GM19035 (cell line): ENCODE results near the gene LCNL1.

ENCODE experiments used
- ATAC-seq: cut with Tn5 transposase; IDR thresholded peaks from one replicate; pipeline ENCODE4 v1.9.1; 2021; ENCODE audit not compliant: unreplicated experiment

Gene LCNL1

DNA sequence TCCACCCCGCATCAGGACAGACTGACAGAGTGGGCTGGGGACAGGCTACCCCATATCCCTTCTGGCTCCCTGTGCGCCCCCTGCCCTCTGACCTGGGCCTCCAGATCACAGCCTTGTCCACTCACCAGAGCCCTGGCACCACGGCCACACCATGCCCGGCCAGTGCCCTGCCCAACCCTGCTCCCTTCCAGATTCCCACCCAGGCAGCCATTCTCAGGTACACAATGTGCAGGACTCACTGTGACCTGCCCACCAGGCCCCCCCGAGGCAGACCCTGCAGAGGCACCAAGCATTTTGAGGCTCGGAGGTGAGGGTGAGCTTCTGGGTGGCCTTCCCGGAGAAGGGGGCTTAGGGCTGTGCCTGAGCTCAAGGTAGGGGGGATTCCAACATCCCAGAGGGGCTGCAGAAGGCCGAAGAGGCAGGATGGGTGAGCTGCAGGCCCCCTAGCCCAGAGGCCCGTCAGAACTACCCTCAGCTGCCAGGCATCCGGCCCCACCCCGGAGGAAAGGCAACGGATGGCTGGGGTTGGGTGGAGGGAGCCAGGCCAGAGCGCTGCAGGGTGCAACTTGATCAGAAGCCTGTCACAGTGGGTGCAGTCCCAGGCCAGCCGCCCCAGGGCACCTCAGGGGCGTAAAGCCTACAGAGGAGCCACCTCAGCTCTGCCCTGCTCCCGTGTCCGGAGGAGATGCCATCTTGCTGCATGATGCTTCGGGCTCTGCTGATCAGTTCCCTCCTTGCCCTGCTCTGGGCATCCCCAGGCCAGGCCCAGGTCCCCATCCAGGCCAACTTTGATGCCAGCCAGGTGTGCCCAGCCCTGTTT is at the start of gene LCNL1:
TSS of gene LCNL1 (plus strand) at position 762 of the 820 bp plus-strand sequence. CDS start 594 bp downstream, outside the sequence.
- ATAC-seq = no peak

DNA sequence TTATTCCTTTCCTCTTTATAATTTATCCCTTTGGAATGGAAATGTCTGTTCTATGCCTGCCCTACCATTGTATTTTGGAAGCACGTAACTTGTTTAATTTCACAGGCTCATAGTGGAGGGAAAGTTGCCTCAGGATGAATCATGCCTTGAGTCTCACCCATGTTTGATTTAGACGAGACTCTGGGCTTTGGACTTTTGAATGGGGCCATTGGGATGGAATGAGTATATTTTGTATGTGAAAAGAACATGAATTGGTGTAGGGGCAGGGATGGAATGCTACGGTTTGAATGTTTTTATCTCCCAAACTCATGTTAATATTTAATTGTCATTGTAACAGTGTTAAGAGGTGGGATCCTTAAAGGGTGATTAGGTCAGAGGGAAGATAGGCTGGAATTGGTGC is 48.5 kb upstream of the LCNL1 start:
- no peak for ATAC-seq

DNA sequence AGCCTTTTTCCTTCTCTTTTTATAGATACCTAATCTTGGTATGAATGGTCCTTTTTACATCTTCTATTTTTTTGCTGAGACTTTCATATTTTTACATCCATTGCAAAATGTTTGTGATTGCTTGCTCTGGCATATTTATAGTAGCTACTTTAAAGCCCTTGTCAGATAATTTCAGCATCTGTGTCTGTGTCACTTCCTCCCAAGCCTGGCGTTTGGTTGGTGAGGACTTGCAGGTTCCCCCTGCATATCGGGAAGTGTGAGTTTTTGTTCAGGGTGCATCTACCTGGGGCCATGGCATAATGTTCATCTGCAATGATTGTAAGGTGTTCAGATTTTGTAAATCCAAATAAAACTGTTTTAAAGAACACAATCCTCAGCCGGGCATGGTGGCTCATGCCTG is 47.1 kb upstream of the LCNL1 start:
- no peak for ATAC-seq

DNA sequence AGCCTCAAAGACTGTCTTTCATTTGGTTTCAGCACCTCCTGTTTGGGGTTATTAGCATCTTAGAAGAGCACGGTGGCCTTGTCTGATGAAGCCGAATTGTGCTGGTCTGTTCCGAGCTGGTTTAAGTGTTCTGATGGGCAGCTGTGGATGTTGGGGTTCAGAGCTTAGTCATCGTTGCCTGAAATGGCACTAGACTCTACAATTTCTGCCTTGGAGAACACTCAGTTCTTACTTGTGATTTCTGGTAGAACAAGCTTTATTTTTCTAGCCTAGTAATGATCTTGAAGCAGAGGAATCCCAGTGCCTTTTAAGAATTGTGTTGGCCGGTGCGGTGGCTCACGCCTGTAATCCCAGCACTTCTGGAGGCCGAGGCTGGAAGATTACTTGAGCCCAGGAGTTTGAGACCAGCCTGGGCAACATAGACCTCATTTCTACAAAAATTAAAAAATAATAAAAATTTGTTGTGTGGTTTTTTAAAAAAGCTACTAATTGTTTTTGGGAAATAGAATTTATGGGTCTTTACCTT is 46.1 kb upstream of the LCNL1 start:
- ATAC-seq = no peak

DNA sequence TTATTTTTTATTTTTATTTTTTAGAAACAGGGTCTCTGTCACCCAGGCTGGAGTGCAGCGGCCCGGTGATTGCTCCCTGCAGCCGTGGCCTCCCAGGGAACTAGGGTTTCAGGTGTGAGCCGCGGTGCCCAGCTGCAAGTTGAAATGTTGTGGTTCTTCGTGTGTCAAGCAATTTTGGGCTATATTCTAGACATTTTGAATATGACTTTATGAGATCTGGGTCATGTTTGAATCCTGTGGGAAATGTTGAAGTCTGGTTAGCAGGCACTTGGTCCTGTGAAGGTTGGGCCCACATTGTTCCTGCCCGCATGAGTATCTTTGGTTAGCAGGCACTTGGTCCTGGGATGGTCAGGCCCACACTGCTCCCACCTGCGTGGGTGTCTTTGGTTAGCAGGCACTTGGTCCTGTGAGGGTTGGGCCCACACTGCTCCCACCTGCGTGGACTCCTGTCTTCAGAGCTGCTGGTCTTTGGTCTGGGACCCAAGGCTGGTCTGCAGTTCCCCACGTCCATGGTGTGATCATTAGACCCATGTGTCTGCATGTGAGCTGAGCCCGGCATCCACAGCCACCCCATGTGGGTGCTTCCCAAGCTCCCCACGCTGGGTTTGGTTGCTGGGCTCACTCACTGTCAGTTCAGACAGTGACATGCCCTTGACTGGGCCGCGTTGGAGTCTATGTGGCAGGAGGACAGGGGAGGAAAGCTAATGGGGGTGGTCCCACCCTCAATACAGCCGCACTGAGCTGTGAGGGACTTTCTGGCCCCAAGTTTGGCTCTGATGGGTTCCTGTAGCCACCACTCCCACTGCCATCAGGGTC is 45.4 kb upstream of the LCNL1 start:
- ATAC-seq = no peak

DNA sequence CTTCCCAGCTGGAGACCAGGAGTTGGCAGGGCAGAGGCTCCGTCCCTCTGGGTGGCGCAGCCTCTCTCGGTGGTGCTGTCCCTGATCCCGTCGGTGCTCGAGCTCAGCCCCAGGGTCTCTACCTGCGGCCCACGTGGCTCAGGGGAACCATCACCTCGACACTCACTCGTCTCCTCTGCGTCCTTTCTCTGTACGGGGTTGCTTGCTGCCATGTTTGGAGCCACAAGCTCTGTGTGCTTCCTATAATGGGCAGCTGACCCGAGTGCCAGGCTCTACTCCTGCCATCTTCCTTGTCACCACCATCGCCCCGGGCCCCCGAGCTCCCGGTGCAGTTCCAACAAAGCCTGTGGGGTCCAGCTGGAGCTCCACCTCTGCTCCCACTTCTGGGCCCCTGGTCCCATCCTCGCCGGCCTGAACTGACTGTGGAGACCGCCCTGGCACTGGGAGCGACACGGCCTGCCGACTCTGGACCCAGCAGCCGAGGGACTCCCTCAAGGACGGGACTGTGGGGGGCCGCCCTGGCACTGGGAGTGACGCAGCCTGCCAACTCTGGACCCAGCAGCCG is 43.3 kb upstream of the LCNL1 start:
- ATAC-seq = no peak

DNA sequence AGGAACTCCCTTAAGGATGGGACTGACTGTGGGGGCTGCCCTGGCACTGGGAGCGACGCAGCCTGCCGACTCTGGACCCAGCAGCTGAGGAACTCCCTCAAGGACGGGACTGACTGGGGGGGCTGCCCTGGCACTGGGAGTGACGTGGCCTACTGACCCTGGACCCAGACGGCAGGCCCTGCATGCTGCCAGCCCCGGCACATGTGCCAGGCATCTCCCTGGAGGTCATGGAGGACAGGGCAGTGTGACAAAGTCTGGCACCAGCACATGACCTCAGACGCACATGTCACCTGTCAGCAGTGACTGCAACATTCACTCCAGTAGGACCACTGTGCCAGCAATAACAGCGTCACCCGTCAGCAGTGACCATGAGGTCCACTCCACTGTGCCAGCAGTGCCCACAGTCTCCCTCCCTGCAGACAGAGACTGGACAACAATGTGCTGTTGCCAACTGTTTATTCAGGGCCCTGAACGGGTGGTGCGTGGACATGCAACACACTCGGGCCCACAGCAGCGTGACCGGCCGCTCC is 42.7 kb upstream of the LCNL1 start:
- no peak for ATAC-seq

DNA sequence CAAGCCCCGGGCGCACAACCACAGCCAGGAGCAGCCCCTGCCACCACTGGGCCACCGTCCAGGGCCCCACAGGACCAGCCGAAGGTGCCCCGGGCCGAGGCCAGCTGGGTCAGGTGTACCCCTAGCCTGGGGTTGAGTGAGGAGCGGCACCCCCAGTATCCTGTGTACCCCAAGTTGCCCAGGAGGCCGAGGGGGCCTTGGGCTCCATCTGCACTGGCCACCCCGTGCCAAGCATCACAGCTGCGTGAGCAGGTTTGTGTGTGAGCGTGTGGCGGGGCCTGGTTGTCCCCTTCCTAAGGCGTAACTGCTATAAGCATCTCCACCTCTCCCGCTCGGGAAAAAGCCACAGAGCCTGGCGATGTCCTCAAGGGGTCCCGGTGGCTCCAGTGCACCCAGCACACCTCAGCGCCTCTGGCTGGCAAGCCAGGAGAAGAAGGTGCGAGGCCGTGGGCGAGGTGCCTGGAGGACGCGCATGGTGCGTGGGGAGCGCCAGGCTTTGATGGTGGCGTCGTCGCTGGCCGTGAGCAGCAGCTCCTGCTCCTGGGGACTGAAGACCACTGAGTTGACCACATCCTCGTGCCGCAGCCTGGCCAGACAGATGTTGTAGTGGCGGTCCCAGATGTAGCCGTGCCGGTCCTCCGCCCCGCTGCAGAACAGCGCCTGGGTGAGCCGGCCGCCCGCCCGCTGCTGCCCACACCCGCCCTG is 42.1 kb upstream of the LCNL1 start:
- ATAC-seq = no peak

DNA sequence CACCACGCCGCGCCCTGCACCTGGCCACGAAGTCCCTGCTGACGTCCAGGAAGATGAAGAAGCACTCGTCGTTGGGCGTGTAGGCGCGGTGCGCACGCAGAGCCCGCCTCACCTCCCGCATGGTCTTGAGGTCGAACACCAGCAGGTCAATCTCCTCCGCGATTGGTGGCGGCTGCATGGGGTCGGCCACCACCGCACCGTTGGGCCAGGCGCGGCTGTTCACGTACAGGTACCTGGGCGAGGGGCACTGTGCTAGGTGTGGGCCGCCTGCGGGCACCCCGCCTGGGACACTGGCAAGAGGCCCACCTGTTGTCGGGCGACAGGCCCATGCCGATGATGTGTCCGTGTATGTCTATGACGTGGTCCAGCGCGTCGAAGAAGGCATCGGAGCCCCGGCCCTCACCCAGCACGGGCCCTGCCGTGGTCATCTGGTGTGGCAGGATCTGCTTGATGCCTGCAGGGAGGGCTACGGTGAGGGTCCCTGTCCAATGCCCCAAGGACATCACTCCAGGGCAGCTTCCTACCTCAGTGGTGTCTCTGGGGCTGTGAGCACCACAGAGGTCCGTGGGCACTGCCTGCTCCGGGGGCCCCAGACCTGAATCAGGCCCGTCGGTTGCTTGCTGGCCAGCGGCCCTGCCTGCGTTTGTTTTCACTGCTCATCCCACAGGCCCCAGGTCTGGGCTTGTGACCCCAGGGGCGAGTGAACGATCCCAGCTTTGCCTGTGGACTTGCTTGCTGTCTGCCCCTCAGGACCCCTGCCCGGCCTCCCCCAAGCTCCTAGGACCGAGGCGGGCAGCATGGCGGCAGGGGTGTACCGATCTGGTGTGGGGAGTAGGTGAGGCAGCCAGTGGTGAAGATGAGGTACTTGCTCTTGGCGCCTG is 41.3 kb upstream of the LCNL1 start:
- ATAC-seq = no peak

DNA sequence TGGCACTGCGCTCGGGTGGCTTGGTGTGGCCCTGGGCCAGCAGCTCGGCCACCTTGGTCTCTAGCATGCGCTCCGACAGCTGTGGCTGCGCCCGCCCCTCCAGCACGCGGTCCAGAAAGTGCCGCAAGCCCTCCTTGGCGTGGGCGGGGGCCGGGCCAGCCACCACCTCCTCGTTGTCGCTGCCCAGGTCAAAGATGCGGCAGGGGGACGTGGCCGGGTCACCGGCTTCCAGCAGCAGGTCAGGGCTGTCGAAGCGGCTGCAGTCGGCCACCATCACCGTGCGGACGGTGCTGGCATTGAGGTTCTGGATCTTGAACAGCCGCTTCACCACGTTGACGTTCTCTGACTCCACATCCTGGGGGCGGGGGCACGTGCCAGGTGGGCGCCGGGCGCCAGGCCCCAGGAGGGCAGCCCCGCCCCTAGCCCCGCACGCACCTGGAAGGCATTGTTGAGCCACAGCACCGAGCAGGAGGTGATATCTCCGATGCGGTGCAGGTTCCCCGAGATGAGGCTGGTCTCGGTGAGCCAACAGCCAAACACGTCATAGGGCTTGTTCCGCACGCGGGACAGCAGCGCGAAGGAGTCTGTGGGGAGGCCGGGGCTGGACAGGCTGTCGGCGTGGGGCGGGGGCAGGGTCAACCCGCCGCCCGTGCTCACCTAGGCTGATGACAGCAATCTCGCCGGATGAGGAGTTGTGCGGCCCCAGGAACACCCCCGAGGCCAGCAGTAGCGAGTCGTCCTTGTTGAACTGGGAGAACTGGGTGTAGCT is 40.5 kb upstream of the LCNL1 start:
- ATAC-seq = no peak

DNA sequence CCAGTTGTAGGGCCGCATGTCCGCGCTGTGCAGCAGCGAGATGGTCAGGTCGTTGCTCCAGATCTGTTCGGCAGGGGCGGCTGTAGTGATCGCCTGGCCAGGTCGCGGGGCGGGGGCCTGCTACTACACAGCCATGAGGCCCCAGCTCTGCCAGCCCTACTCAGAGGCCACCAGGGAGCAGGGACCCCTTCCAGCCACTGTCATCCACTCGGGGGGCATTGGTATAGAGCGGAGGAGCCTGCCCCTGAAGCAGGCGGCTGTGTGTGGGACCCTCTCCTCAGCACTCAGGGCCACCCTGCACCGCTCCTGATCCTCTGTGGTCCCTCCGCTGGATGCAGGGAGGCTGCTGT is 39.9 kb upstream of the LCNL1 start:
- no peak for ATAC-seq

DNA sequence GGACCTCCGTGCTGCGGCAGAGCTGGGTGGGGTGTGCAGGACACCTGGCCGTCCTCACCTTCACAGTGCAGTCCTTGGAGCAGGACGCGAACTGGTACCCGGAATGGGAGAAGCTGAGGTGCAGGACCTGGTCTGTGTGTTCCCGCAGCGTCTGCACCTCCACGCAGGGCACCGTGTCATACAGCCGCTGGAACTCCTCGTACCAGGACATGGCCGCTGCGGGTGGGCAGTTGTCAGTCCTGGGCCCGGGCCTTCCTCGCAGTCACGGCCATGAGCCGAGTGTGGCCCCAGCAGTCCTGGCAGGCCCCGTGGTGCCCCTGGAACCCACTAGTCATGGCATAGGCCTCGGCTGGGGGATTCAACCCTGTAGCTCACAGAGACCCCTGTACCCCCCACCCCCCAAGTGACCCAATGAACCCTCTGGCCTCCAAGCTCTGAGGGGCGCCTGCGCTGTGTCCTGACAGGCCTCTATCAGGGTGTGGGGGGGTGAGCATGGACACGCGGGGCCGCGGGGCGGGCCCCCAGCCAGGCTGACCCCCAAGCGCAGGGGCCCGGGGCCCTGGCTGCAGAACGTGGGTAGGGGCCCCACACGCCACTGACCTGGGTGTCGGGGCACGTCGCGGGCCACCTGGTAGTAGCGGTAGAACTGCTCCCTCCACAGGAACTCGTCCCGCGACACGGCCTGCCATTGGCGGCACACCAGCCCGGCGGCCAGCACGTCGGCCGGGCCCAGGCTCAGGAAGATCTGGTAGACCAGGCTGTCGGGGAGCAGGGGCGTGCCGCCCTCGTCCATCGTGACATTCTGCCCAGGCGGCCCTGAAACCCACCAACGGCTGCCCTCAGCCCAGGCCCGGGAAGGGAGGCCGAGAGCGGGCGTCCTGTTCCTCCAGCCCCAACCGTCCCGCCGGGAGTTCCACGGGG is 39.2 kb upstream of the LCNL1 start:
- peak; percentile 15 for ATAC-seq

DNA sequence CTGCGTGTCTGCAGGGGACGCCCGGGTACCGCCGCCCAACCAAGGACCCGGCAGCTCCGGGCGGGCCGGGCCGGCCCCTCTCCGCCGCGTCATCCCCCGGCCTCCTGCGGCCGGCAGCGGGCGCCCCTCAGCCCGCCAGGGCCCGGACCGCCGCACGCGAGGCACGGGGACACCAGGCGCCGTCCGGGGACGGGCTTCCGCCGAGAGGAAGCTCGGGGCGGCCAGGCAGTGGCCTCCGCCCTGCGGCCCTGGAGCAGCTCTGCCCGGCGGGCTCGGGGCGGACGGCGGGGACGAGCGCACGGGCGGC is 38.6 kb upstream of the LCNL1 start:
- ATAC-seq = no peak

DNA sequence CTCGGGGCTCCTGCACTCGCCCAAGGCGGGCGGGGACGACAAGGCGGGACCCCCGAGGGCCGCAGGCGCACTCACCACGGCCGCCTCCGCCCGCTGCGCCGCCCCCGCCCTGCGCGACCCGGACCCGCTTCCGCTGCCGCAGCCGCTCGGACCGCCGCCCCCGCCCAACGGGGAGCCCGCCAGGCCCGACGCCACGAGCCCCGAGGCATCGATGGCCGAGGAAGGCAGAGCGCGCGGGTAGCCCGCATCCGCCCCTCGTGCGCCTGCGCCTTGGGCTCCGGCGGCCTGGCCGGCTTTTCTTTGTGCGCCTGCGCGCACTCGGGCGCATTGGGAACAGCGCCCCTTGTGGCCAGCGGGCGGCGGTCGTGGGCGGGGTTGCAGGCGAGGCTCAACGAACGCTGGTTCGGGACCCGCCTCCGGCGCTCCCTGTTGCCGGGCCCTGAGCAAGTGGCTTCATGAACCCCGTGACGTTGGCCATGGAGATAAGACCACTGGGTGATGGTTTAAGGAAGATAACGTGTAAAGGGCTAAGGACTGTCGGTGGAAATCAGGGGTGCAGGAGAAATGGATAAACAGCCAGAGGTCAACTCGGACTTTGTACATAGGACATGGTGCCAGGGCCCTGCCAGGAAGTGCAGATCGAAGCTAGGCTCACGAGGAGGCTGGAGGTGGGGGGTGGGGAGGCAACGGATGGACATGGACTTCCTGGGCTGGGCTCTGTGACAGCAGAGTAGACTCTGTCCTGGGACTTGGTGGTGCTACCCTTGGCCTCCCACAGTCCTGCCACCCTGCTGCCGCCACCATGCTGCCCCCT is 38.1 kb upstream of the LCNL1 start, which contains the start of the genes C8G and FBXW5:
TSS of gene C8G (plus strand) at position 725 of the 814 bp plus-strand sequence. CDS start at position 803, 78 bp downstream.
TSS of gene FBXW5 (minus strand) at position 220 of the 814 bp plus-strand sequence. CDS start 655 bp downstream, outside the sequence.
- ATAC-seq = peak; percentile 88

DNA sequence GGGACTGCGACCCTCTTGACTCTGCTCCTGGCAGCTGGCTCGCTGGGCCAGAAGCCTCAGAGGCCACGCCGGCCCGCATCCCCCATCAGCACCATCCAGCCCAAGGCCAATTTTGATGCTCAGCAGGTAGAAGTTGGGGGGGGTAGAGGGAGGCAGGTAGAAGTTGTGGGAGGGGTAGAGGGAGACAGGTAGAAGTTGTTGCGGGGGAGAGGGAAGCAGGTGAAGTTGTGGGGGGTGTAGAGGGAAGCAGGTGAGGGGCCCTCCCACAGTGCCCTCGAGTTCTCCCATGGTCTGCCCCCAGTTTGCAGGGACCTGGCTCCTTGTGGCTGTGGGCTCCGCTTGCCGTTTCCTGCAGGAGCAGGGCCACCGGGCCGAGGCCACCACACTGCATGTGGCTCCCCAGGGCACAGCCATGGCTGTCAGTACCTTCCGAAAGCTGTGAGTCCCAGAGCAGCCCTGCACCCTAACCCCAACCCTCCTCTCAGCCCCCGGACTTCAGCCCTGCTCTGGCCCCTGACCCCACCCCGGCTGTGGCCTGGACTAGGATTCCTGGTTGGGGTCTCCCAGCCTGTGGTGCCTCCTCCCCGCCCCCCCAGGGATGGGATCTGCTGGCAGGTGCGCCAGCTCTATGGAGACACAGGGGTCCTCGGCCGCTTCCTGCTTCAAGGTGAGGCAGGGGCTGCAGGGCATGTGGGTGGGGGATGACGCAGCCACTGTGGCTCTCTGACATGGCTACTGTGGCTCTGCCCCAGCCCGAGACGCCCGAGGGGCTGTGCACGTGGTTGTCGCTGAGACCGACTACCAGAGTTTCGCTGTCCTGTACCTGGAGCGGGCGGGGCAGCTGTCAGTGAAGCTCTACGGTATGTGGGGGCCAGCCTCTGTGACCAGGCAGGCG is 37.2 kb upstream of the LCNL1 start:
- ATAC-seq = no peak
